Left forelimb (tissue), 1 donor: ENCODE measurements around the gene ZNF629.

ENCODE experiments used
- DNase-seq: peaks from one replicate; pipeline ENCODE4 v3.0.0-alpha.2; 2018; ENCODE audit warnings: low spot score

ZNF629 gene

GRCh38 chr16:30786115-30786935, 680 bp downstream of the ZNF629 start:
- DNase-seq = peak; percentile 78

GRCh38 chr16:30785126-30786106, 1.6 kb downstream of the ZNF629 start:
- DNase-seq = no peak

GRCh38 chr16:30784215-30784614, 2.8 kb downstream of the ZNF629 start:
- DNase-seq = no peak

- no peak for DNase-seq
These were observed 3.5 kb downstream of the ZNF629 start for GRCh38 chr16:30783280-30784109.

GRCh38 chr16:30782486-30783279, 4.3 kb downstream of the ZNF629 start:
- DNase-seq = no peak

- no peak for DNase-seq
These were observed 6.5 kb downstream of the ZNF629 start for GRCh38 chr16:30780549-30780948.

- no peak for DNase-seq
These were observed 7.0 kb downstream of the ZNF629 start for GRCh38 chr16:30780021-30780420.

- no peak for DNase-seq
These were observed 7.4 kb downstream of the ZNF629 start for GRCh38 chr16:30779596-30779995.

GRCh38 chr16:30778549-30779244, 8.3 kb downstream of the ZNF629 start:
- no peak for DNase-seq

GRCh38 chr16:30777591-30778297, 9.3 kb downstream of the ZNF629 start:
- no peak for DNase-seq

GRCh38 chr16:30775392-30776188, 11.4 kb downstream of the ZNF629 start:
- DNase-seq = peak; percentile 91

GRCh38 chr16:30775131-30775391, 11.9 kb downstream of the ZNF629 start:
- DNase-seq = no peak

GRCh38 chr16:30774367-30775130, 12.5 kb downstream of the ZNF629 start:
- no peak for DNase-seq

GRCh38 chr16:30773826-30774225, 13.2 kb downstream of the ZNF629 start:
- no peak for DNase-seq

- no peak for DNase-seq
These were observed 15.3 kb downstream of the ZNF629 start for GRCh38 chr16:30771726-30772125.

GRCh38 chr16:30769379-30770089, 17.5 kb downstream of the ZNF629 start:
- no peak for DNase-seq

- no peak for DNase-seq
These were observed 18.3 kb downstream of the ZNF629 start for GRCh38 chr16:30768583-30769181.
